HK-2 (cell line): ENCODE results near the gene KCTD19.

Experiments used
- DNase-seq: peaks from one replicate; pipeline ENCODE4 v3.0.0-alpha.2; 2018; ENCODE audit not compliant: unreplicated experiment

The KCTD19 gene

GRCh38 chr16:67258161-67258835 lies 68.2 kb downstream of the KCTD19 start:
- DNase-seq = no peak

GRCh38 chr16:67257486-67258160 lies 68.9 kb downstream of the KCTD19 start:
- no peak for DNase-seq

- no peak for DNase-seq
These were observed 69.8 kb downstream of the KCTD19 start for GRCh38 chr16:67256701-67257230.

GRCh38 chr16:67255553-67256221 lies 70.9 kb downstream of the KCTD19 start:
- no peak for DNase-seq

GRCh38 chr16:67254801-67255552 lies 71.6 kb downstream of the KCTD19 start:
- DNase-seq = no peak

- no peak for DNase-seq
These were observed 73.7 kb downstream of the KCTD19 start for GRCh38 chr16:67252609-67253497.

- DNase-seq = no peak
These were observed 76.6 kb downstream of the KCTD19 start for GRCh38 chr16:67250045-67250327.

GRCh38 chr16:67249178-67250044 lies 77.1 kb downstream of the KCTD19 start:
- no peak for DNase-seq

GRCh38 chr16:67248401-67249177 lies 78.0 kb downstream of the KCTD19 start, which contains the start of gene SLC9A5:
TSS of gene SLC9A5 (plus strand) at chr16:67248979. CDS start at chr16:67249015, 36 bp downstream.
- DNase-seq = peak; percentile 48

- no peak for DNase-seq
These were observed 78.5 kb downstream of the KCTD19 start for GRCh38 chr16:67248073-67248400.

- DNase-seq = peak; percentile 99
These were observed 79.1 kb downstream of the KCTD19 start, which contains the start of gene FHOD1 for GRCh38 chr16:67247192-67248072. TSS of gene FHOD1 (minus strand) at chr16:67247481. CDS start at chr16:67247410, 71 bp downstream.

- no peak for DNase-seq
These were observed 79.8 kb downstream of the KCTD19 start for GRCh38 chr16:67246756-67247191.

GRCh38 chr16:67246081-67246755 lies 80.3 kb downstream of the KCTD19 start:
- DNase-seq = peak; percentile 86

GRCh38 chr16:67245674-67246080 lies 80.9 kb downstream of the KCTD19 start:
- DNase-seq = no peak

- DNase-seq = no peak
These were observed 81.4 kb downstream of the KCTD19 start for GRCh38 chr16:67245186-67245585.

- peak; percentile 78 for DNase-seq
These were observed 82.0 kb downstream of the KCTD19 start for GRCh38 chr16:67244387-67245185.

GRCh38 chr16:67243481-67243880 lies 83.1 kb downstream of the KCTD19 start:
- DNase-seq = no peak
